GM19452 (cell line): ENCODE results near the gene FAM76A.
"Not testable (repeated sequence)": the region's sequence is repeated elsewhere in the genome, so short reads cannot be mapped to it uniquely, and the experiment has no call there.

ENCODE experiments used
- ATAC-seq: cut with Tn5 transposase; IDR thresholded peaks from one replicate; pipeline ENCODE4 v1.9.1; 2021; ENCODE audit not compliant: unreplicated experiment

The FAM76A gene

GRCh38 chr1:27774654-27775053, 48.9 kb downstream of the FAM76A start:
- ATAC-seq: no peak

GRCh38 chr1:27775336-27775735, 49.6 kb downstream of the FAM76A start:
- ATAC-seq: not testable (repeated sequence)

DNA sequence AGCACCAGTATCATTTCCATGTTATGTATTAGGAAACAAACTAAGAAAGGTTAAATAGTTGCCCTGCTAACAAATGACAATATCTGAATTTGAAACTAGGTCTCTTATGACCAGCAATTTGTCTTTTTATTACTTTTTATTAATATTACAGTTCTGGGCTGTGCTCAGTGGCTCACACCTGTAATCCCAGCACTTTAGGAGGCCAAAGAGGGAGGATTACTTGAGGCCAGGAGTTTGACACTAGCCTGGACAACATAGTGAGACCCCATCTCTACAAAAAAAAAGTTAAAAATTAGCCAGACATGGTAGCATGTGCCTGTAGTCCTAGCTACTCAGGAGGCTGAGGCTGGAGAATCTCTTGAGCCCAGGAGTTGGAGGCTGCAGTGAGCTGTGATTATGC, 50.5 kb downstream of the FAM76A start:
- ATAC-seq: not testable (repeated sequence)

GRCh38 chr1:27778056-27778455, 52.3 kb downstream of the FAM76A start:
- ATAC-seq: no peak

DNA sequence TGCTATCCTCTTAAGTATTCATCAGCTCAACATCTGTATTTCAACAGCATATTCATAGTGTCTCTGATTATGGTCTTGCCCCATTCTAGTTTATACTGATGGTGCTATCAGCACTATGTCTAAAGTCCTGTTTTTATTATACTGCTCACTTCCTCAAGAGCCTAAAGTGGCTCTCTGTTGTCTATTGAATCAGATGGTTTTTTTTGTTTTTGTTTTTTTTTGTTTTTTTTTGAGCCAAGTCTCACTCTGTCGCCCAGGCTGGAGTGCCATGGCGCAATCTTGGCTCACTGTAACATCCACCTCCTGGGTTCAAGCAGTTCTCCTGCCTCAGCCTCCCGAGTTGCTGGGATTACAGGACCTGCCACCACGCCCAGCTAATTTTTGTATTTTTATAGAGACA, 53.4 kb downstream of the FAM76A start:
- ATAC-seq: no peak

- no peak for ATAC-seq
These were observed 57.2 kb downstream of the FAM76A start for GRCh38 chr1:27782950-27783349.

DNA sequence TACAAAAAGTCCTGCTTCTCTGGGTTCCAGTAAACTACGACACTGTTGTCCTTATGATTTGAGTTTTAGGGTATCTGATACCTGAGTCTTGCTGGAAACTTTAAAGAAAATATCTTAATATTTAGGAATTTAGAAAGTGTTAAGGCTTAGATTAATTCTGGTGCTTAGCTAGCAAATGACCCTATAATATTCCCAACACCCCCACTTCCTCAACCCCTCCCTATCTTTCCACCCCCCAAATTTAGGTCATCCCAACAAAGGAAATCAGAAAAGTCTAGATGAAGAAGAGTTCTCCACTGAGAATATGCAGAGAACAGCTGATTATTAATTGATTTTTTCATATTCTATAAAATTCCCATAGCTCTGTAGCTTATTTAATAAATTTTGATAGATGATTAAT, 58.9 kb downstream of the FAM76A start:
- no peak for ATAC-seq

DNA sequence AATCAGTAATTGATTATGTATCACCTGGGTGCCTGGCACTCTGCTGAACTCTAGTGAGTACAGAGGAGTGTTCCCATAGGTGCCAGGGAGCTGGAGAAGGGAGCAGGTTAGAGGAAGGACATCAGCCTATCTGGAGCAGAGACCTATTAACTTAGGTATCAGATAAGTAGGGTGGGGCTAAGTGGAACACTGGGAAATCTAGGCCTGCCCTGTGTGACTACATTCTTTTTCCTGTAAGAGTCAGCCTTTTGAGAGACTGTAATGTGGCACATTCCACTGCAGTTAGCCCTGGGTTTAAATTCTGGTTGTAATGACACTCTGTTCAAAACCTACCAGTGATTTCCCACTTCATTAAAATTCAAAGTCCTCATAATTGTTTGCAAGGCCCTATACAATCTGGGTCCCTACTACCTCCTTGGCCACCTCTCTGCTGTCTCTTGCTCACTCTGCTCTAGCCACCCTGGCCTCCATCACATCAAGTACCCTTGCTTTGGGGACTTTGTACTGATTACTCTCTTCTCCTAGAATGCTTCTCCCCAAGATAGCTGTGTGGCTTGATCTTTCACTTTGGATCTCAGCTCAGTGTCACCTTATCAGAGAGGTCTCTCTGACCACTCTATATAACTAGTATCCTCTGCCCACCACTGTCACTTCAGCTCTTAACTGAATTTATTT, 60.2 kb downstream of the FAM76A start:
- ATAC-seq: no peak

- ATAC-seq: no peak
These were observed 62.1 kb downstream of the FAM76A start for GRCh38 chr1:27787895-27788294.

DNA sequence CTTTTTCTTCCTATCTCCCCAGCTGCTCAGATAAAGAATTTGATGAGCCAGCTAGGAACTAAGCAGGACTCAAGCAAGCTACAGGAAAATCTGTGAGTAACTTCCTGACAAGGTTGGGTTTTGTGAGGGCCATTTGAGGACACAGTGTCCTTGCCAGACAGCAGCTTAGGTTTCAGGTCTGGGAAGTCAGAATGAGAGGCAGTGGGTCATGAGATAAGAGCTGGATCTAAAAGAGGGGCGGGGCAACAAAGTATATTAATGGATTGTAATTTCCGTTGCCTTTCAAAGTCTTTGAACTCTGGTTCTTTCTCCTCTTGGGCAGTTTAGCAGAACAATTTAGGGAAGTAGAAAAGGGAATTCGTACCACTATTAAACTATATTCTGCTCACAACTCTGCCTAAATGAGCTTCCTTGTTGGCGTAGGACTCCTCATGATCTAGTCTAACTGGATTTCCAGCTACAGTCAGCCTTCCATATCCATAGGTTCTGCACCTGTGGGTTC, 63.8 kb downstream of the FAM76A start:
- no peak for ATAC-seq

DNA sequence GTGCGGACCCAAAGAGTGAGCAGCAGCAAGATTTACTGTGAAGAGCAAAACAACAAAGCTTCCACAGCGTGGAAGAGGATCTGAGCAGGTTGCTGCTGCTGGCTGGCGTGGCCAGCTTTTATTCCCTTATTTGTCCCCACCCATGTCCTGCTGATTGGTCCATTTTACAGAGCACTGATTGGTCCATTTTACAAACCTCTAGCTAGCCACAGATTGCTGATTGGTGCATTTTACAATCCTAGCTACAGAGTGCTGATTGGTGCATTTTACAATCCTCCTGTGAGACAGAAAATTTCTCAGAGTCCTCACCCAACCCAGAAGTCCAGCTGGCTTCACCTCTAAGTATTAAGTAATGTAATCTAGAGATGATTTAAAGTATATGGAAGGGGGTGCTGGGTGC, 64.5 kb downstream of the FAM76A start:
- ATAC-seq: not testable (repeated sequence)

DNA sequence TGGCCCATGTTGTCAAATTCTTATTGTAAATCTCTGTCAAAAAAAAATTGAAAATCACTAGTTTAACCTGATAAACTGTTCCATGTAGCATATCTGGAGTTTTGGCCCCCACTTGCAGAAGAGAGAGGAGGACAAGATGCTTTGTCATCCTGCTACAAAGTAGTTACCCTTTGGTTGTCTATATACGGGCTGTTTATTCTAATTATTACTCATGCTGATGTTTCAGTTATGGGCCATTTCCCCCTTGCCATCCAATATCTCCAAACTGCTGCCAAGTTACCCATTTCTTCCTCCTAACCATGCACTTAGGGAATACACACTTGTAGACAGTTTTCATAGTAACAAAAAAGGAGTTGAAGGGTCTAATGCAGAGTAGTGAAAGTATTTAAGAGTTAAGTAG, 69.8 kb downstream of the FAM76A start:
- no peak for ATAC-seq

GRCh38 chr1:27804791-27805190, 79.0 kb downstream of the FAM76A start:
- ATAC-seq: no peak

GRCh38 chr1:27806758-27807157, 81.0 kb downstream of the FAM76A start:
- no peak for ATAC-seq

DNA sequence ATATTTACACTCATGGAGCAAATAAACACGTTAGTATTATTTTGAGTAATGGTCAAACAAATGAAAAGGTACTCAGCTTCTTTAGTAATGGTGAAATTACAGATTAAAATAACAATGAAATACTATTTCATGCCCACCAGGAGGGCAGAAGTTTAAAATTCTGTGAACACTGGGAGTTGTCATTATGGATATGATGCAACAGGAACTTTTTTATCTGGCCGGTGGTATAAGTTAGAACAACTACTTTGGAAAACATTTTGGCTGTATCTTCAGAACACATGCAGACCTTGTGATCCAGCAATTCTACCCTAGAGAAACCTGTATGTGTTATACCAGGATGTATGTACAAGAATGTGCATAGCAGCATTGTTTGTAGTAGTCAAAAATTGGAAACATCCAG, 81.6 kb downstream of the FAM76A start:
- no peak for ATAC-seq

- ATAC-seq: not testable (repeated sequence)
These were observed 82.4 kb downstream of the FAM76A start for GRCh38 chr1:27808131-27808530.

GRCh38 chr1:27809883-27810282, 84.1 kb downstream of the FAM76A start:
- no peak for ATAC-seq

- ATAC-seq: no peak
These were observed 86.2 kb downstream of the FAM76A start for GRCh38 chr1:27811741-27812500.
